ENCODE measurements around the gene ANGPTL3. TPM values are rescaled to one million over a fixed set of nuclear protein-coding genes. Genes with fewer than 3 reads are reported as not detected.

Gene ANGPTL3
- total RNA-seq, 1 experiment from 2014 or later = not detected

GRCh38 chr1:62628506-62628905 is 31.2 kb downstream of the ANGPTL3 start:
- DNase-seq (ENCODE audit: low spot score) = no peak

- DNase-seq (ENCODE audit: low spot score) = peak; percentile 8
Measured at GRCh38 chr1:62637392-62638105, 40.2 kb downstream of the ANGPTL3 start.

- no peak for DNase-seq (ENCODE audit: low spot score)
Measured at GRCh38 chr1:62643283-62643682, 46.0 kb downstream of the ANGPTL3 start.

- DNase-seq (ENCODE audit: low spot score) = no peak
Measured at GRCh38 chr1:62652387-62652786, 55.1 kb downstream of the ANGPTL3 start.

- DNase-seq (ENCODE audit: low spot score) = no peak
Measured at GRCh38 chr1:62654744-62655143, 57.4 kb downstream of the ANGPTL3 start.

Other genes with a start within 250 kb of the ANGPTL3 start
- 70.8 and 81.9 TPM in 2 replicates for gene USP1, start 160.5 kb upstream of the ANGPTL3 start, total RNA-seq (2014; rRNA removed; shearing (Covaris generic))
- gene DOCK7, start 90.9 kb downstream of the ANGPTL3 start, total RNA-seq (2014; rRNA removed; shearing (Covaris generic)) = 41.2 and 70.2 TPM in 2 replicates
- gene ATG4C, start 186.6 kb downstream of the ANGPTL3 start, total RNA-seq (2014; rRNA removed; shearing (Covaris generic)) = 10.2 and 13.3 TPM in 2 replicates

Measured in A172 (cell line).